ENCODE results near the gene MTX3. TPM values are rescaled to one million over a fixed set of nuclear protein-coding genes. Genes with fewer than 3 reads are reported as not detected.

MTX3 gene
- total and polyA plus RNA-seq, 2 experiments from 2014 or later = 7.3 to 16.7 TPM

DNA sequence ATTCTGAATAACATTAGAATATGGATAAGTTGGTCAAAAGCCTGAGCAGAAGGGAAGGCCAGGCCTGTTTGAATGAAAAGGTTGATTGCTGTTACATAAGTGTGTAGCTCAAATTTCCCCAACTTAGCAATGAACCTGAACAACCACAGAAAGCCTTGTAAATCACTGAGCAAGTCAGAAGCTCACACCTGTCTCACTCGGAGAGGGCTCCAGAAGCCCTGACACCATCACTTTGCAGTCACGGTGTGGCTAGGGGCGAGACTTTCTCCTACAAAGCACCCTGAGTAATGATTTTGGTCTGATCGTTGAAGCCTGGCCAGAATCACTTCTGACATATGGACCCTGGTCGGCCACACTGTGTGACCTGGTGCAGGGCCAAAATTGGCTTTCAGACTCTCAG, 62.0 kb downstream of the MTX3 start:
- TF ChIP-seq, protein P1, sequence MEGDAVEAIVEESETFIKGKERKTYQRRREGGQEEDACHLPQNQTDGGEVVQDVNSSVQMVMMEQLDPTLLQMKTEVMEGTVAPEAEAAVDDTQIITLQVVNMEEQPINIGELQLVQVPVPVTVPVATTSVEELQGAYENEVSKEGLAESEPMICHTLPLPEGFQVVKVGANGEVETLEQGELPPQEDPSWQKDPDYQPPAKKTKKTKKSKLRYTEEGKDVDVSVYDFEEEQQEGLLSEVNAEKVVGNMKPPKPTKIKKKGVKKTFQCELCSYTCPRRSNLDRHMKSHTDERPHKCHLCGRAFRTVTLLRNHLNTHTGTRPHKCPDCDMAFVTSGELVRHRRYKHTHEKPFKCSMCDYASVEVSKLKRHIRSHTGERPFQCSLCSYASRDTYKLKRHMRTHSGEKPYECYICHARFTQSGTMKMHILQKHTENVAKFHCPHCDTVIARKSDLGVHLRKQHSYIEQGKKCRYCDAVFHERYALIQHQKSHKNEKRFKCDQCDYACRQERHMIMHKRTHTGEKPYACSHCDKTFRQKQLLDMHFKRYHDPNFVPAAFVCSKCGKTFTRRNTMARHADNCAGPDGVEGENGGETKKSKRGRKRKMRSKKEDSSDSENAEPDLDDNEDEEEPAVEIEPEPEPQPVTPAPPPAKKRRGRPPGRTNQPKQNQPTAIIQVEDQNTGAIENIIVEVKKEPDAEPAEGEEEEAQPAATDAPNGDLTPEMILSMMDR (IDR thresholded peaks at IDR 0.05; ENCODE audit: low read depth, low read length) = no peak
- Histone ChIP-seq H3K4me1 (ENCODE audit: low read depth) (no peaks in the 10 kb centered on the region), H3K27ac (no peak overlapping the region), H3K27me3 (no peaks in the 10 kb centered on the region), H3K4me3 (no peak overlapping the region), H3K9me3 (ENCODE audit: low read depth) (no peaks in the 10 kb centered on the region), H3K36me3 (no peaks in the 10 kb centered on the region)
- DNase-seq (ENCODE audit: low read depth in 1 of 2, low spot score in 1 of 2) = no peak

Other genes with a start within 250 kb of the MTX3 start
- 25.6 and 27.2 TPM in 2 replicates for gene THBS4, start 44.1 kb upstream of the MTX3 start, total RNA-seq
- 34.4 and 35.7 TPM in 2 replicates for gene THBS4, start 44.1 kb upstream of the MTX3 start, polyA plus RNA-seq